Neural crest cell (in vitro differentiated cells): ENCODE results near the gene PPP1R7. TPM values are rescaled to one million over a fixed set of nuclear protein-coding genes. Genes with fewer than 3 reads are reported as not detected.

Experiments
- DNase-seq: peaks from one replicate; pipeline ENCODE4 v3.0.0; 2021; ENCODE audit warnings: low read depth, mixed read lengths, low spot score
- H3K27ac Mint-ChIP-seq: one replicate; pipeline ENCODE4 v1.8.0; 2021; ENCODE audit warnings: mild to moderate bottlenecking, mixed read lengths; ENCODE audit not compliant: unreplicated experiment
- H3K27me3 Mint-ChIP-seq: 2 replicates; pipeline ENCODE4 v1.8.0; 2021; ENCODE audit warnings: low read depth, mild to moderate bottlenecking, mixed read lengths
- H3K36me3 Mint-ChIP-seq: 2 replicates; pipeline ENCODE4 v1.8.0; 2021; ENCODE audit warnings: low read depth, mild to moderate bottlenecking, mixed read lengths
- H3K4me1 Mint-ChIP-seq: 2 replicates; pipeline ENCODE4 v1.8.0; 2021; ENCODE audit warnings: mixed read lengths
- H3K4me3 Mint-ChIP-seq: one replicate; pipeline ENCODE4 v1.8.0; 2021; ENCODE audit warnings: mild to moderate bottlenecking, mixed read lengths
- H3K9me3 Mint-ChIP-seq: 2 replicates; pipeline ENCODE4 v1.8.0; 2021; ENCODE audit warnings: mixed read lengths
- total RNA-seq: library from RNA; stranded (reverse); gene quantifications from 2 replicates; pipeline ENCODE4 v1.2.1, GENCODE V29; 2021
- TF ChIP-seq, protein P1 (sequence below): fragments of 200-600 bp; sonication (generic); conservative IDR thresholded peaks from 2 replicates; pipeline ENCODE4 v1.5.0; 2021; ENCODE audit warnings: antibody characterized with exemption, mild to moderate bottlenecking

Gene PPP1R7
- total RNA-seq, 1 donor from 2014 or later: 53.2 TPM

DNA sequence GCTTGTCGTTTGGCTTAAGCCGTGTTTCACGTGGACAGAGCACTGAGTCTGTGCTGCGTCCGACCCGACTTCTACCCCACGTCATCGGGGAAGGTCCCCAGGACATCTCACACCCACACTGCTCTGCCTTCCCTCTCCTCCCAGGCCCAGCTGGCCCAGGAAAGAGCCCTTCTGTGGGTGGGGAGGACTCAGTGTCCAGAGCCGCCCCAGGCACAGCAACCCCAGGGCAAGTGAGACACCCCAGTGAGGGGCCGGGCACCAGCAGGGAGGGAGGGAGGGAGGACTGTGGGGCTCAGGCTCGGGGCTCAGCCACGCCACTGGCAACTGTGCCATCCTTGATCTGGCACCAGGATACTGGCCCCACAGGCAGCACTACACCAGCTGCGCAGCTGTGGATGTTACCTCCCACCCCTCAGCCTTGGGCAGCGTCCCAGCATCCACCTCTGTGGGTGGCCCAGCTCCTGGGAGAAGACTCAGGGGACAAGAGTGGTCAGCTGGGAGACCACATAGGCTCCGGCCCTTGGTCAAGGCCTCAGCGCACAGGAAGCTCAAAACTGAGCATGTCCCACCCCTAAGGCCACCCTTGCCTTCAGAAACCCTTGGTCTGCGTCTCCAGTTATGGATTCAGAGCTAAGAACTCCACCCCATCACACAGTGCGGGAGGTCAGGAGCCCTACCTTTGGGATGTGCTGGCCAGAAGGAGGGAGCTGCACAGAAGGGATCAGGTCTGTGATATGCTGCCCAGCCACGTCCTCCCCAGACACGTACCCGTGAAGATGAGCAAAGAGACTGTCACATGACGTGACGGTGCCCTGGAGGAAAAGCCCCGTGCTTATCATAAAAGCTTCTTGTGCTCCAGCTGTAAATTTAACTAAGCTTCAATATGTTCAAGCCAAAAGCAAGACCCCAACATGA is 12.7 kb upstream of the PPP1R7 start:
- Mint-ChIP-seq H3K27me3 (no peaks in the 10 kb centered on the region), H3K4me1 (no peaks in the 10 kb centered on the region), H3K4me3 (no peak overlapping the region), H3K9me3 (no peaks in the 10 kb centered on the region), H3K27ac (no peak overlapping the region), H3K36me3 (peaks cover 6% of the 10 kb centered on the region)
- TF ChIP-seq, protein P1, sequence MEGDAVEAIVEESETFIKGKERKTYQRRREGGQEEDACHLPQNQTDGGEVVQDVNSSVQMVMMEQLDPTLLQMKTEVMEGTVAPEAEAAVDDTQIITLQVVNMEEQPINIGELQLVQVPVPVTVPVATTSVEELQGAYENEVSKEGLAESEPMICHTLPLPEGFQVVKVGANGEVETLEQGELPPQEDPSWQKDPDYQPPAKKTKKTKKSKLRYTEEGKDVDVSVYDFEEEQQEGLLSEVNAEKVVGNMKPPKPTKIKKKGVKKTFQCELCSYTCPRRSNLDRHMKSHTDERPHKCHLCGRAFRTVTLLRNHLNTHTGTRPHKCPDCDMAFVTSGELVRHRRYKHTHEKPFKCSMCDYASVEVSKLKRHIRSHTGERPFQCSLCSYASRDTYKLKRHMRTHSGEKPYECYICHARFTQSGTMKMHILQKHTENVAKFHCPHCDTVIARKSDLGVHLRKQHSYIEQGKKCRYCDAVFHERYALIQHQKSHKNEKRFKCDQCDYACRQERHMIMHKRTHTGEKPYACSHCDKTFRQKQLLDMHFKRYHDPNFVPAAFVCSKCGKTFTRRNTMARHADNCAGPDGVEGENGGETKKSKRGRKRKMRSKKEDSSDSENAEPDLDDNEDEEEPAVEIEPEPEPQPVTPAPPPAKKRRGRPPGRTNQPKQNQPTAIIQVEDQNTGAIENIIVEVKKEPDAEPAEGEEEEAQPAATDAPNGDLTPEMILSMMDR: no peak
- DNase-seq: no peak

DNA sequence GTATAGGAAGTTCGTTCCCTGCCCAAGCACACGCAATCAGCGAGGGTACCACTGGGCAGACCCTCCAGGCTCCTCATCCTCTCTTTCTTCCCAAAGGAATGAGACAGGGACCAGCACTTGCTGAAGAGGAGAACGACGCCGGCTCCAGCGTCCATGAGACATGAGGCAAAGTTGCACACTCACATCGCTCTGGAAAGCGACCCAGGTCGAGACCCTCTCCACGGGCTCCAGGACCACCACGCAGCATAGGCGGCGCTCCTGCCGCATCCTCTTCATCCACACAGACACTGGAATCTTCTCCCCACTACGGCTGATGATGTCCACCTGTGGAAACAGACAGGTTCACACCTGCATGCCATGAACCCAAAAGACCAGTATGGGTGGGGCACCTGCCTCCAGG is 11.8 kb upstream of the PPP1R7 start:
- Mint-ChIP-seq H3K36me3 (peaks cover 4% of the 10 kb centered on the region), H3K27ac (no peak overlapping the region), H3K4me1 (no peaks in the 10 kb centered on the region), H3K9me3 (no peaks in the 10 kb centered on the region), H3K4me3 (no peak overlapping the region), H3K27me3 (no peaks in the 10 kb centered on the region)
- TF ChIP-seq, protein P1: no peak
- no peak for DNase-seq

DNA sequence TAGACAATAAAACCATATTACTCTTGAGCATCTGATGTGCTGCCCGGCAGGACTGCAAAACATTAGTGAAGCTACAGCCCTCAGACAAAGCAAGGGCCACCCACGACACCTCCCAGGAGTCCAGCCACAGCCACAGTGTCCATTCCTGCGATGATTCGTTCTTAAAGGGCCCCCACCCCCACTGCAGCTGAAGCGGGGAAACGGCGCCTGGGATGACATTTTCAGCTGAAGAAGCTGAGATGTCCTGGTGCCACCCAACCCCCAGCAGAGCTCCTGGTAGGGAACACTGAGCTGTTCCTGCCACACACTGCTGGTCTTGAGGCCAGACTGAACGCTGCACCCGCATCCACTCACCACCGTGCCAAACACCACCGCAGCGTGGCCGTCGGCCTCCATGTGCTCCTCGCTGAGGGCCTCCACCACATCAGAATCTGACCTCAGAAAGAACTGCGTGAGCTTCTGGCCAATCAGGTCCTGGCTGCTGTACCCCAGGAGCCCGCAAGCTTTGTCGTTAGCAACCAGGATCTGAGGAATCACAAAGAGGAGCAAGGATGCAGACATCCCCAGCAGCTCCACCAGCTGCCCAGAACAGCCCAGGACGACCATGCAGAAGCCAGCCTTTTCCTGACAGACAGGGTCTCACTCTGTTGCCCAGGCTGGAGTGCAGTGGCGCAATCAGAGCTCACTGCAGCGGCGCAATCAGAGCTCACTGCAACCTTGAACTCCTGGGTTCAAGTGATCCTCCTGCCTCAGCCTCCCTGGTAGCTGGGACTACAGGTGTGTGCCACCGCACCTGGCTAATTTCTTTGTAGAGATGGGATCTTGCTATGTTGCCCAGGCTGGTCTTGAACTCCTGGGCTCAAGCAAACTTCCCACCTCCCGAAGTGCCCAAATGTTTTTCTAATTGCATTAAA is 10.5 kb upstream of the PPP1R7 start:
- no peaks in the 10 kb centered on the region for H3K4me1 Mint-ChIP-seq
- no peak overlapping the region for H3K27ac Mint-ChIP-seq
- H3K36me3 Mint-ChIP-seq: peaks cover 4% of the 10 kb centered on the region
- H3K9me3 Mint-ChIP-seq: no peaks in the 10 kb centered on the region
- TF ChIP-seq, protein P1: no peak
- H3K4me3 Mint-ChIP-seq: no peak overlapping the region
- no peak for DNase-seq
- no peaks in the 10 kb centered on the region for H3K27me3 Mint-ChIP-seq

DNA sequence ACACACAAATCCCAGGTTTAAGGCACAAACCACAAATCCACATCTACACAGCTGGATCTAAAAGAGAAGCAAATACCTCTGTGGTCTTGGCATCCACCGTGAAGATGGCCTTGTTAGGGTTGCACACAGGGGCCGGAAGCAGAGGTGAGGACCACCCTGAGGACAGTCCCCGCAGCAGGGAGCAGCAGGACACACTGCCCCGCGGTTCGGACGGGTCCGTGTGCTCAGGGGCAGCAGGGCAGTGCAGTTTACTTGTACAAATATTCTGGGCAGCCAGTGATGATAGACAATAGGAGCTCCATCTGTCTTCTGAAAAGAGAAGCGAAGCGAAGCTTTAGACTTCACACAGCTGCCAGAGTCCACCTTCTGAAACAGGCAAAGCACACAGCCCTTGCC is 9.8 kb upstream of the PPP1R7 start:
- Mint-ChIP-seq H3K4me3 (no peak overlapping the region), H3K4me1 (no peaks in the 10 kb centered on the region), H3K27ac (no peak overlapping the region), H3K9me3 (no peaks in the 10 kb centered on the region), H3K27me3 (no peaks in the 10 kb centered on the region), H3K36me3 (peaks cover 4% of the 10 kb centered on the region)
- DNase-seq: no peak
- TF ChIP-seq, protein P1: no peak

DNA sequence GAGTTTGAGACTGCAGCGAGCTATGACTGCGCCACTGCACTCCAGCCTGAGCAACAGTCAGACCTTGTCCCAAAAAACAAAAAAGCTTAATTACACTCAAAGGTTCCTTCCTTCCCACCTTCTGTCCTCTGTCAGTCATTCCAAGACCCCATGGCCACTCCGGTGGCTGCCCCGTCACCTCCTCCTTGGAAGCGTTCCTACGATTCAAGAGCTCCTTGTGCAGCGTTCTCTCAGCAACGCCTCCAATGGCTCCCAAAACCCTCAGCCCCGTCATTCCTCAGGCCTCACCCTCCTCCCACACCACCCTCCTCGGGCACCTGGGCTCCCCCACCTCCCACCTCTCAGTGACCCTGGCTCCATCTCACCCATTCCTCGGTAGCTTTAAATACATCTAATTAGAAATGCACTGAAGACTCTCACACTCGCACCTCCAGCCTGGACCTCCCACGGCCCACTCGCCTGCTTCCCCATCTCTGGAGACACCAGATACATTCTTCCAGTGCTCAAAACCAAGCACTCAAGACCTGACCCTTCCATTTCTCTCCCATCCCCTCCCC is 9.0 kb upstream of the PPP1R7 start:
- no peaks in the 10 kb centered on the region for H3K27me3 Mint-ChIP-seq
- H3K36me3 Mint-ChIP-seq: peaks cover 4% of the 10 kb centered on the region
- no peak overlapping the region for H3K27ac Mint-ChIP-seq
- H3K4me1 Mint-ChIP-seq: no peaks in the 10 kb centered on the region
- TF ChIP-seq, protein P1: no peak
- DNase-seq: no peak
- H3K4me3 Mint-ChIP-seq: no peak overlapping the region
- no peaks in the 10 kb centered on the region for H3K9me3 Mint-ChIP-seq
